Immature natural killer cell (primary cell): ENCODE measurements around the gene RPUSD3. TPM values are rescaled to one million over a fixed set of nuclear protein-coding genes. Genes with fewer than 3 reads are reported as not detected.

Source experiments
- DNase-seq, 3 donors: peaks; one replicate each; pipeline ENCODE4 v3.0.0; 2022; ENCODE audit warnings: mixed read lengths in 1 of 3
- H3K27ac Mint-ChIP-seq, 6 donors: one replicate each; pipeline ENCODE4 v1.8.0; 2020; ENCODE audit warnings: mixed read lengths in 6 of 6, mild to moderate bottlenecking in 5 of 6, inconsistent platforms in 4 of 6, moderate library complexity in 3 of 6
- H3K27me3 Mint-ChIP-seq, 3 donors: one replicate each; pipeline ENCODE4 v1.8.0; 2020 to 2021; ENCODE audit warnings: low read depth in 3 of 3, mild to moderate bottlenecking in 3 of 3, mixed read lengths in 3 of 3, moderate library complexity in 3 of 3, inconsistent platforms in 1 of 3
- H3K36me3 Mint-ChIP-seq, 3 donors: one replicate each; pipeline ENCODE4 v1.8.0; 2020; ENCODE audit warnings: mixed read lengths in 3 of 3, inconsistent platforms in 2 of 3, mild to moderate bottlenecking in 2 of 3
- H3K4me1 Mint-ChIP-seq, 2 donors: one replicate each; pipeline ENCODE4 v1.8.0; 2020; ENCODE audit warnings: inconsistent platforms in 2 of 2, mild to moderate bottlenecking in 2 of 2, mixed read lengths in 2 of 2, moderate library complexity in 1 of 2
- H3K4me3 Mint-ChIP-seq, 5 donors: one replicate each; pipeline ENCODE4 v1.8.0; 2020; ENCODE audit warnings: mild to moderate bottlenecking in 5 of 5, mixed read lengths in 5 of 5, inconsistent platforms in 3 of 5, moderate library complexity in 3 of 5
- H3K9me3 Mint-ChIP-seq, 6 donors: one replicate each; pipeline ENCODE4 v1.8.0; 2020; ENCODE audit warnings: mild to moderate bottlenecking in 6 of 6, mixed read lengths in 6 of 6, inconsistent platforms in 4 of 6, moderate library complexity in 3 of 6
- polyA plus RNA-seq, 3 donors: library from polyadenylated mRNA; unstranded; fragments of 300-500 nt; fragmentation: Illumina TruSeq; gene quantifications; one replicate each; pipeline ENCODE4 v1.2.3, GENCODE V29; 2021

The RPUSD3 gene
- polyA plus RNA-seq, 3 donors from 2014 or later: 94.7 to 153 (median 101) TPM

DNA sequence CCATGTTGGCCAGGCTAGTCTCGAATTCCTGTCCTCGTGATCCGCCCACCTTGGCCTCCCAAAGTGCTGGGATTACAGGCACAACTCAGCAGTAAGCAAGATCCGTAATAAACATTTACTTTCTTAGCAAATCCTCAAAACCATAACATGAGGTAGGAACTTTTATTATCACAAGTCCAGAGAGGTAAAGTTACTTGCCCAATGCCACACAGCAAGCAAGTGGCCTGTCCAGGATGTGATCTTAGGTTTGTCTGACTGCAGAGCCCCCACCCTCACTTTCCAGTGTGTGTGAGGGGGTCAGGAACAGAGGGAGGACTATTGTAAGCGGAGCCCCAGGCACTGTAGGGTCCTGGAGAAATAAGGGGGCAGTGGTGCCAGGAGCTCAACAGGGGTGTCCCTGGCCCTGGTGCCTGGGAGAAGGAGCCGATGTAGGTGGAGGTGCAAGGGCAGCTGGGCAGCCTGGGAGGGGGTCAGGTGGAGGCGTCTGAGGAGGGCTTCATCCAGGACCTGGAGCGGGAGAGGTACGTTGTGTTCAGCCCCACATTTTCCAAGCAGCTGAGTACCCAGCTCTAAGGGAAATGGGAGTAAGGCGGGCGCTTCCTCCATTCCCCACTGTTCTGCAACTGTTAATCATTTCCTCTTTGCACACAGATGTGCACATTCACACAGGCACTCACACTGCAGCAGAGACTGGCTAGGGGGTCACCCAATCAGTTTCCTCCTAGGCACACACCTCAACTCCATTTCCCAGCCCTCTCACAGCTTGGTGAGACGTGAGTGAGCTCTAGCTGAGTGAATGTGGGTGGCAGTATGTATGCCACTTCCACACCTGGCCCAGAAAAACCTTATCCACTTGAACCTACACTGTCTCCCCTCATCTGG, 5.9 kb downstream of the RPUSD3 start:
- Mint-ChIP-seq H3K9me3 (peaks cover 0 to 1% (median 0%) of the 10 kb centered on the region in 6 donors), H3K27ac (peak overlapping the region in 1 of 6 donors; percentile 50), H3K36me3 (peaks cover 3 to 34% (median 13%) of the 10 kb centered on the region in 3 donors), H3K4me3 (no peak overlapping the region), H3K27me3 (no peaks in the 10 kb centered on the region), H3K4me1 (peaks cover 13% of the 10 kb centered on the region in 2 donors)
- no peak for DNase-seq

DNA sequence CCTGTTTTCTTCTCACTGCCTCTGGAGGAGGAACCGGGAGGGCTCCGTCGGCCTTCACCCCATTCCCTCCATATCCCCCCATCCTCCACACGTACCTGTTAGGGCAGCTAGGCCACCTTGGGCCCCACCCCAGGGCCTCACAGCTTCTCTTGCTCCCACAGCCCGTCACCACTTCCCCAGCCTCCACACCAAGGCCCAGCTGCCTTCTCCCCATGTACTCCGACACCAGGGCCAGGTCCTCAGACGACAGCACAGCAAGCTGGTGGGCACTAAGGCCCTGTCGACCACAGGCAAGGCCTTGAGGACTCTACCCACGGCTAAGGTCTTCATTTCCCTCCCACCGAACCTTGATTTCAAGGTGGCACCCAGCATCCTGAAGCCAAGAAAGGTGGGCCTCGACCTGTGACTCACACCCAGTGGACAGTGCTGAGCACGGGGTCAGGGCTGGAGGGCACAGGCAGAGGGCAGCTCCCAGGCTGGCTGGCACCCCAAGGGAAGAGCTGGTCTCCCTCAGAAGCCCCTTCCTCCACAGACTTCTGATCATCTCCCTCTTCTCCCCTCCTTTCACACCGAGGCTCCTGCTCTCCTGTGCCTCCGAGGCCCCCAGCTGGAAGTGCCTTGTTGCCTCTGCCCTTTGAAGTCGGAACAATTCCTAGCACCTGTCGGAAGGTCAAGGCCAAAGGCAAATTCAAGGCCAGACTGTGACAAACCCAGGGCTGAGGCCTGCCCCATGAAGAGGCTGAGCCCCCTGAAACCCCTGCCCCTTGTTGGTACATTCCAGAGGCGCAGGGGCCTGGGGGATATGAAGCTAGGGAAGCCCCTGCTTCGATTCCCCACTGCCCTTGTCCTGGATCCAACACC, 9.1 kb downstream of the RPUSD3 start:
- Mint-ChIP-seq H3K4me3 (no peak overlapping the region), H3K27ac (peak overlapping the region in 1 of 6 donors; percentile 22)

DNA sequence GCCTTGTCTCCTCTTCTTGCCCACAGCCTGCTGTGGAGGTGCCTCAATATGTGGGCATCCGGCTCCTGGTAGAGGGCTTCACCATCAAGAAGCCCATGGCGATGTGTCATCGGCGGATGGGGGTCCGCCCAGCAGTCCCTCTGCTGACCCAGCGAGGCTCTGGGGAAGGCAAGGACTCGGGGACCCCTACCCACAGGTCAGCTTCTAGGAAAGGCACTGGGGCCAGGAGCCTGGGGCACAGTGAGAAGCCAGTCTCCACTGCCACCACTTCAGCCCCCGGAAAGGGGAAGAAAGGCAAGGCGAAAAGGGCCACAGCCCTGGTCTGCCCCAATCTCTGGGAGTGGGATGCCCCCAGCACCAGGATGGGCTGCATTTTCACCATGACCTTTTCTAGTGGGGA, 10.7 kb downstream of the RPUSD3 start:
- H3K27ac Mint-ChIP-seq: no peak overlapping the region
- DNase-seq: no peak
- peaks cover 4 to 8% of the 10 kb centered on the region in 2 donors for H3K4me1 Mint-ChIP-seq
- H3K4me3 Mint-ChIP-seq: no peak overlapping the region
- peaks cover 0 to 23% (median 3%) of the 10 kb centered on the region in 3 donors for H3K36me3 Mint-ChIP-seq
- no peaks in the 10 kb centered on the region for H3K27me3 Mint-ChIP-seq
- H3K9me3 Mint-ChIP-seq: peaks cover 0 to 1% (median 0%) of the 10 kb centered on the region in 6 donors

More for the DNA sequence above, 9.1 kb downstream of the RPUSD3 start:
- Mint-ChIP-seq H3K4me1 (peaks cover 4 to 8% of the 10 kb centered on the region in 2 donors), H3K36me3 (peaks cover 3 to 23% (median 4%) of the 10 kb centered on the region in 3 donors), H3K27me3 (no peaks in the 10 kb centered on the region), H3K9me3 (peaks cover 0 to 1% (median 0%) of the 10 kb centered on the region in 6 donors)
- DNase-seq: no peak

DNA sequence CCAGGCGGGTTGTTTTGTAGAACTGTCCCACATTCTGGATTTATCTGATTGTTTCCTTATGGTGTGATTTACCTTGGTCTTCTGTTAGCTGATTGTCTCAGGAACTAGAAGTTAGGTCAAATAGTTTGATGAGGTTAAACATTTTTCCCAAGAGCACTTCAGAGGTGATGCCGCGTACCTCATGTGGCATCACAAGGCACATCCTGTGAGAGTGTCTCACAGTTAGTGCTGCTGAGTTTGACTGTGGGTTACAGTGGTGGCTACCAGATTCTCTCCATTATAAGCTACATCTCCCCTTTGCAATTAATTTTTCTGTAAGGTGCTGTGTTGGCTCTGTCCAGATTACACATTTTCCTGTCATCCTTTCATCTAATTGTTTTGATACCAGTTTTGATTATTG, 12.6 kb downstream of the RPUSD3 start:
- peak overlapping the region in 4 of 6 donors; percentile 6 to 47 (median 22) for H3K27ac Mint-ChIP-seq
- peaks cover 6 to 8% of the 10 kb centered on the region in 2 donors for H3K4me1 Mint-ChIP-seq
- peaks cover 0 to 1% (median 0%) of the 10 kb centered on the region in 6 donors for H3K9me3 Mint-ChIP-seq

DNA sequence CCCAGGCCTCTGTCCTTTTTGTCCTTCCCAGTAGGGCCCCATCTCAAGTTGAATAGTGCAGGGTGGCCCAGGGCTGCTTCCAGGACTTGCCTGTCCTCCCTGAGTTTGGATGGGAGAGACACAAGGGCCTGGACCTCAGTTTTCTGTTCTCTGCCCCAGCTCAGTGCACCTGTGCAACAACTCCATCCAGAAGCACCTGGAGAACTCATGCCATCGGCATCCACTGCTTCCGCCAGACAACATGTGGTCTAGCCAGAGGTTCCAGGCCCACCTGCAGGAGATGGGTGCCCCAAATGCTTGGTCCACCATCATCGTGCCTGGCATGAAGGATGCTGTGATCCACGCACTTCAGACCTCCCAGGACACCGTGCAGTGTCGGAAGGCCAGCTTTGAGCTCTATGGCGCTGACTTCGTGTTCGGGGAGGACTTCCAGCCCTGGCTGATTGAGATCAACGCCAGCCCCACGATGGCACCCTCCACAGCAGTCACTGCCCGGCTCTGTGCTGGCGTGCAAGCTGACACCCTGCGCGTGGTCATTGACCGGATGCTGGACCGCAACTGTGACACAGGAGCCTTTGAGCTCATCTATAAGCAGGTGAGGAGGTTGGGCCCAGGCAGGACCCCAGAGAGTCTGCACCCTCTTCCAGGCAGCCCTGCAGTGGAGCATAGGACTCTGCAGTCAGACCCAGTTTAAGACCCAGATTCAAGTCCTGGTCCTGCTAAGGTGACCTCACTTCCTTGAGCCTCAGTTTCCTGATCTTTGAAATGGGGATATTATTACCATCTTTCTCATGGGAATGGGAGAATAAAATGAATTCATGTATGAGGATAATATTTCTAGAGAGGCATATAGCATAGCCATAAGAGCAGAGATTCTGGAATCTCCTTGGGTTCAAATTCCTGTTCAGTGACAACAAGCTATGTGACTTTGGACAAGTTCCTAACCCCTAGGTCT, 14.7 kb downstream of the RPUSD3 start:
- Mint-ChIP-seq H3K27ac (no peak overlapping the region), H3K4me3 (no peak overlapping the region), H3K27me3 (no peaks in the 10 kb centered on the region)

More for the DNA sequence above, 12.6 kb downstream of the RPUSD3 start:
- Mint-ChIP-seq H3K4me3 (no peak overlapping the region), H3K36me3 (peaks cover 0 to 20% (median 3%) of the 10 kb centered on the region in 3 donors), H3K27me3 (no peaks in the 10 kb centered on the region)
- DNase-seq: no peak

DNA sequence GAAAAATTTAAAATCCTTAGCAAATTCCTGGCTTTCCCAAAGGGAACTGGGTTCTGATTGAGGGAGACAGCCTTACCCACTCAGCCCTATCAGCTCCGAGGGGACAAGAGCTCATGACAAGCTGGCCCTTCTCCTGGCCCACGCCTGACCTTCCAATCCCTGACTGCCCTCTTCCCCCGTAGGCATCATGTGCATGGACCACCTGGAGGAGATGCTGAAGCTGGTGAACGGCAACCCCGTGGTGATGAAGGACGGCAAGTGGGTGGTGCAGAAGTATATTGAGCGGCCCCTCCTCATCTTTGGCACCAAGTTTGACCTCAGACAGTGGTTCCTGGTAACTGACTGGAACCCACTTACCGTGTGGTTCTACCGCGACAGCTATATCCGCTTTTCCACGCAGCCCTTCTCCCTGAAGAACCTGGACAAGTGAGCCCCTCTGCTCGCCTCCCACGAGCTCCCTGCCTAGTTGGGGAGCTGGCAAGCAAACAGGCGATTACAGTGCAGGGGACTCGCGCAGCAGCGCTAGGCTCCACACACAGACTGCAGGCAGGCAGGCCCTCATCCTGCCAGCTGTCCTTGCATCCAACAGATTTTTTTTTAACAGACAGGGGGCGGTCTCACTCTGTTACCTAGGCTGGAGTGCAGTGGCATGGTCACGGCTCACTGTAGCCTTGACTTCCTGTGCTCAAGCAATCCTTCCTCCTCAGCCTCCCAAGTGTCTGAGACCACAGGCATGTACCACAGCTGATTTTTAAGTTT, 16.8 kb downstream of the RPUSD3 start:
- Mint-ChIP-seq H3K4me3 (no peak overlapping the region), H3K27me3 (peaks cover 0 to 2% (median 0%) of the 10 kb centered on the region in 3 donors), H3K36me3 (peaks cover 0 to 12% (median 0%) of the 10 kb centered on the region in 3 donors), H3K9me3 (no peaks in the 10 kb centered on the region), H3K27ac (no peak overlapping the region), H3K4me1 (peaks cover 8% of the 10 kb centered on the region in 2 donors)
- peak; percentile 24 to 38 (median 26) for DNase-seq

More for the DNA sequence above, 14.7 kb downstream of the RPUSD3 start:
- DNase-seq: no peak
- Mint-ChIP-seq H3K4me1 (peaks cover 6 to 8% of the 10 kb centered on the region in 2 donors), H3K9me3 (no peaks in the 10 kb centered on the region), H3K36me3 (peaks cover 0 to 17% (median 1%) of the 10 kb centered on the region in 3 donors)

DNA sequence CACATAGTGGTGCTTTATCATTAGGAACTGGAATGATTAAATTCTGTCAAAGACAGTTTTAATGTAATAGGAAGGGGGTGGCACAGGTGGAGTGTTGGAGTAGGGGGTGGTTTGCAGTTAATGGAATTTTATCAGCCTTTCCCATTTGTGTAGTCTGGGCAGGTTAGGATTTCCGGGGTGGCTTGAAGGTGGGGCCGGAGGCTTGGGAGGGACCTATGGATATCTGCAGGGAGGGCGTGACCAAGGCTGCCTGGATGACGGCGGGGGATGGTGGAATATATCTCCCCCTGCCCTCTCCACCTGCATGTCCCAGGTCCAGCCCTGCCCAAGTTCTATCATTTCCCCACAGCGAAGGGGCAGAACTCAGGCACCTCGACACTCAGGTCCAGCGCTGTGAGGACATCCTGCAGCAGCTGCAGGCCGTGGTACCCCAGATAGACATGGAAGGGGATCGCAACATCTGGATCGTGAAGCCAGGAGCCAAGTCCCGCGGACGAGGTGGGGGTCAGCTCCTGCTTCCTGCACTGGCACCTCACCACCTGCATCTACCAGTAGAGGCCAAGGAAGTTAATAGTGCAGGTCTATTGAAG, 18.3 kb downstream of the RPUSD3 start:
- H3K4me1 Mint-ChIP-seq: peaks cover 0 to 5% of the 10 kb centered on the region in 2 donors
- H3K4me3 Mint-ChIP-seq: no peak overlapping the region
- peaks cover 0 to 3% (median 0%) of the 10 kb centered on the region in 3 donors for H3K27me3 Mint-ChIP-seq
- DNase-seq: no peak
- no peaks in the 10 kb centered on the region for H3K9me3 Mint-ChIP-seq
- H3K27ac Mint-ChIP-seq: no peak overlapping the region
- H3K36me3 Mint-ChIP-seq: peaks cover 0 to 6% (median 0%) of the 10 kb centered on the region in 3 donors

DNA sequence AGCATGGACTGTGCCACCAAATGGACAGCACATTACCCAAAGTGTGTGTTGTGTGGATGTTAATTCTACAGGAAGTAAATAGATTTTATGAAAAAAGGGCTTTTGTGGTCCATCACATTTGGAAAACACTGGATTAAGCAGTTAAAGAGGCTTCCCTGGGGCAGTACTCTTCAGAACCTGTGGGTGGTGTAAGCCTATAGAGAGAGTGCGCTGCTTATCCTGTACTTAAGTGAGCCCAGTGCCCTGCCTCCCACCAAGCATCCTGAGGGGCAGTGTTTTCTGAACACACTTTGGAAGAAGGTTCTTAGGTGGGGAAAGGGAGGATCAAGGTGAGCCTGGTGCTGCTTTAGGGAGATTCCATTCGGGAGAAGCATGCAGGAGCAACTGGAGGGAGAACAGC, 22.9 kb downstream of the RPUSD3 start:
- Mint-ChIP-seq H3K4me1 (peaks cover 0 to 2% of the 10 kb centered on the region in 2 donors), H3K27me3 (peaks cover 0 to 3% (median 0%) of the 10 kb centered on the region in 3 donors), H3K4me3 (no peak overlapping the region), H3K9me3 (no peaks in the 10 kb centered on the region), H3K27ac (no peak overlapping the region), H3K36me3 (peaks cover 0 to 10% (median 6%) of the 10 kb centered on the region in 3 donors)
- DNase-seq: no peak

DNA sequence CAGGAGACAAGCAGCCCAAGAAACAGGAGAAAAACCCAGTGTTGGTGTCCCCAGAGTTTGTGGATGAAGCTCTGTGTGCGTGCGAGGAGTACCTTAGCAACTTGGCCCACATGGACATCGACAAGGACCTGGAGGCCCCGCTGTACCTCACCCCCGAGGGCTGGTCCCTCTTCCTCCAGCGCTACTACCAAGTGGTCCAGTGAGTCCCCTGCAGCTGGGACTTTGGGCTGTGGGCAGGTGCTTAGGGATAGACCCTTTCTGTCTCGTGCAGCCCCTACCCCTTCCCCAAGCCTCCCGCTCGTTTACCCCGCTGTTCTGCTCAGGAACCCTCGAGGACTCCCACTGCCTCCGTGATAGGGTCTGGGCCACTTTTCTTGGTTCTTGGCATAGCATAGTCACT, 23.3 kb downstream of the RPUSD3 start:
- DNase-seq: no peak
- Mint-ChIP-seq H3K36me3 (peaks cover 0 to 10% (median 6%) of the 10 kb centered on the region in 3 donors), H3K4me3 (no peak overlapping the region), H3K4me1 (peaks cover 0 to 2% of the 10 kb centered on the region in 2 donors), H3K27ac (no peak overlapping the region), H3K27me3 (peaks cover 0 to 3% (median 0%) of the 10 kb centered on the region in 3 donors), H3K9me3 (no peaks in the 10 kb centered on the region)

DNA sequence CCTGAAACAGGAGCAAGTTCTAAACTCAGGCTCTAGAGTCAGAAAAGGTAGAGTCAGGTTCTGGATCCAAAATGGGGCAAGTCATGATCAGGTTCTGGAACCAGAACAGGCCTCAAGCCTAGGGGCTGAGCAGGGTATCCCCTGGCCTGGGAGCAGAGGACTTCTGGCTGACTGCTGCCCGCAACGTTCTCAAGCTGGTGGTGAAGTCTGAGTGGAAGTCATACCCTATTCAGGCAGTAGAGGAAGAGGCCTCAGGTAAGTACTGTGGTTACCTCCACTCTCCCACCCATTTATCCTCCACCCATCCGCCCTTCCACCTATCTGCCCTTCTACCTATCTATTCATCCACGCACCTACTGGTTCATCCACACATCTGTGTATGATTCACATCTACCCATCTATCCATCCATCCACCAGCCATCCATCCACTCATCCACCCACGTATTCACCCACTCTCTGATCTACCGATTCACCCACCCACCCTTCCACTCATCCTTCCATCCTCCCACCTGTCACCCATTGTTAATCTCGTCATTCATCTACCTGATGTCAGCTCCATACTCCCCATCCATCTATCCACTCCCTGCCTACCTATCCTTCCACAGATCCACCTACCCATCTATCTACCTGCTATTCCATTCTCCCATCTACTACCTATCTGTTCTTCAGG, 25.0 kb downstream of the RPUSD3 start:
- peaks cover 0 to 10% (median 6%) of the 10 kb centered on the region in 3 donors for H3K36me3 Mint-ChIP-seq
- no peaks in the 10 kb centered on the region for H3K9me3 Mint-ChIP-seq
- DNase-seq: no peak
- peaks cover 0 to 3% (median 0%) of the 10 kb centered on the region in 3 donors for H3K27me3 Mint-ChIP-seq
- peaks cover 0 to under 1% of the 10 kb centered on the region in 2 donors for H3K4me1 Mint-ChIP-seq
- no peak overlapping the region for H3K4me3 Mint-ChIP-seq
- H3K27ac Mint-ChIP-seq: no peak overlapping the region

DNA sequence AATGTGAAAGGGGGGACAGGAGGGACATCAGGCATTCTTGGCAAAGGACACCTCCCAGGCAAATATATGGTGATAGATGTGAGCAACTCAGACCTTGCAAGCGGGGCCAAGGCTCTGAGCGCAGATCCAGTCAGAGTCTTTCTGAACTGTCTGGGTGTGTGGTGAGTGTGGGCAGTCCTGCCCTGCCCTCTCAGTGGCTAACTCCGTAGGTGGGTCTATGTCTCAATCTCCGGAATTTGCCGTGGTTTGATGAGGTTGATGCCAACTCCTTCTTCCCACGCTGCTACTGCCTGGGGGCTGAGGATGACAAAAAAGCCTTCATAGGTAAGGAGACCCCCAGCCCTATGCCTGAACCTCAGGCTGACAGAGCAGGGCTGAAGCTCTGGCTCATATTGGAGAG, 26.4 kb downstream of the RPUSD3 start:
- Mint-ChIP-seq H3K27me3 (peaks cover 0 to 2% (median 0%) of the 10 kb centered on the region in 3 donors), H3K4me3 (no peak overlapping the region), H3K36me3 (peaks cover 0 to 10% (median 6%) of the 10 kb centered on the region in 3 donors), H3K27ac (no peak overlapping the region), H3K9me3 (no peaks in the 10 kb centered on the region), H3K4me1 (no peaks in the 10 kb centered on the region)
- no peak for DNase-seq
